Measurements from ENCODE around the gene FES. TPM values are rescaled to one million over a fixed set of nuclear protein-coding genes. Genes with fewer than 3 reads are reported as not detected.

FES gene
- polyA plus RNA-seq, 3 donors = 140 to 260 (median 157) TPM

GRCh38 chr15:90840157-90840855, 44.0 kb upstream of the FES start:
- Histone ChIP-seq H3K4me1 (ENCODE audit: control insufficient read depth in 1 of 2, insufficient read depth in 2 of 2, low read length in 2 of 2) (peaks cover 74 to 91% of the 10 kb centered on the region in 2 donors), H3K4me2 (replicated peaks; ENCODE audit: extremely low read depth, low read length, poor library complexity, severe bottlenecking) (peak overlapping the region; percentile 75)
- H3K27me3 Mint-ChIP-seq (ENCODE audit: low read depth in 3 of 3) = peaks cover 1 to 5% (median 3%) of the 10 kb centered on the region in 3 donors

GRCh38 chr15:90840954-90841353, 43.4 kb upstream of the FES start:
- Histone ChIP-seq H3K79me2 (ENCODE audit: insufficient read depth, low read length) (peaks cover 46% of the 10 kb centered on the region), H3K27me3 (ENCODE audit: control insufficient read depth in 2 of 2, insufficient read depth in 2 of 2, low read length in 2 of 2) (no peaks in the 10 kb centered on the region), H3K4me1 (ENCODE audit: control insufficient read depth in 1 of 2, insufficient read depth in 2 of 2, low read length in 2 of 2) (peaks cover 73 to 91% of the 10 kb centered on the region in 2 donors), H3K36me3 (replicated peaks in 1 of 2; ENCODE audit: control insufficient read depth in 1 of 2, insufficient read depth in 2 of 2, low read length in 2 of 2) (peaks cover 0 to 6% of the 10 kb centered on the region in 2 donors), H3K4me2 (replicated peaks; ENCODE audit: extremely low read depth, low read length, poor library complexity, severe bottlenecking) (peak overlapping the region; percentile 75), H2AFZ (ENCODE audit: insufficient read depth, low read depth, low read length, poor library complexity, severe bottlenecking) (no peak overlapping the region), H3K9me3 (replicated peaks in 1 of 2; ENCODE audit: control insufficient read depth in 1 of 2, insufficient read depth in 1 of 2, low read length in 2 of 2) (no peaks in the 10 kb centered on the region), H4K20me1 (ENCODE audit: insufficient read depth, low read length) (no peaks in the 10 kb centered on the region), H3K4me3 (replicated peaks in 1 of 3; ENCODE audit: low read depth in 2 of 3, low read length in 3 of 3) (peak overlapping the region in 1 of 3 experiments; percentile 69), H3K9ac (ENCODE audit: insufficient read depth, low read length, poor library complexity, severe bottlenecking) (no peak overlapping the region), H3K27ac (ENCODE audit: low read depth in 1 of 2, low read length in 2 of 2) (no peak overlapping the region)
- no peak overlapping the region for H3K4me3 Mint-ChIP-seq
- TF ChIP-seq CTCF (IDR thresholded peaks at IDR 0.05) = no peak
- intact Hi-C loops (cut with micrococcal nuclease) = no loop called here
- peaks cover 1 to 5% (median 3%) of the 10 kb centered on the region in 3 donors for H3K27me3 Mint-ChIP-seq (ENCODE audit: low read depth in 3 of 3)
- H3K9me3 Mint-ChIP-seq = no peaks in the 10 kb centered on the region
- H3K4me1 Mint-ChIP-seq = peaks cover 83% of the 10 kb centered on the region
- peaks cover 18 to 36% of the 10 kb centered on the region in 2 donors for H3K36me3 Mint-ChIP-seq
- H3K27ac Mint-ChIP-seq = no peak overlapping the region
- 95% methylated on average over 4 of the region's 8 CpGs for WGBS (ENCODE audit: insufficient coverage)
- DNase-seq = no peak

More at GRCh38 chr15:90840157-90840855, 44.0 kb upstream of the FES start:
- H3K9me3 ChIP-seq (replicated peaks in 1 of 2; ENCODE audit: control insufficient read depth in 1 of 2, insufficient read depth in 1 of 2, low read length in 2 of 2) = no peaks in the 10 kb centered on the region
- H3K36me3 ChIP-seq (replicated peaks in 1 of 2; ENCODE audit: control insufficient read depth in 1 of 2, insufficient read depth in 2 of 2, low read length in 2 of 2) = peaks cover 0 to 6% of the 10 kb centered on the region in 2 donors
- intact Hi-C loops (cut with micrococcal nuclease) = no loop called here
- DNase-seq = peak in 1 of 3 donors; percentile 12
- H2AFZ ChIP-seq (ENCODE audit: insufficient read depth, low read depth, low read length, poor library complexity, severe bottlenecking) = peak overlapping the region; percentile 78
- H3K36me3 Mint-ChIP-seq = peaks cover 18 to 34% of the 10 kb centered on the region in 2 donors
- WGBS (ENCODE audit: insufficient coverage) = 67% methylated on average over 11 of the region's 18 CpGs
- H3K27ac Mint-ChIP-seq = peak overlapping the region; percentile 88 to 97 (median 93)
- H3K27me3 ChIP-seq (ENCODE audit: control insufficient read depth in 2 of 2, insufficient read depth in 2 of 2, low read length in 2 of 2) = no peaks in the 10 kb centered on the region
- TF ChIP-seq CTCF (IDR thresholded peaks at IDR 0.05) = no peak
- H4K20me1 ChIP-seq (ENCODE audit: insufficient read depth, low read length) = no peaks in the 10 kb centered on the region
- peak overlapping the region; percentile 30 to 69 (median 32) for H3K4me3 ChIP-seq (replicated peaks in 1 of 3; ENCODE audit: low read depth in 2 of 3, low read length in 3 of 3)
- peaks cover 40% of the 10 kb centered on the region for H3K79me2 ChIP-seq (ENCODE audit: insufficient read depth, low read length)
- H3K4me3 Mint-ChIP-seq = peak overlapping the region; percentile 75 to 91
- H3K4me1 Mint-ChIP-seq = peaks cover 83% of the 10 kb centered on the region
- peak overlapping the region; percentile 75 for H3K9ac ChIP-seq (ENCODE audit: insufficient read depth, low read length, poor library complexity, severe bottlenecking)
- peak overlapping the region; percentile 85 to 88 for H3K27ac ChIP-seq (ENCODE audit: low read depth in 1 of 2, low read length in 2 of 2)
- H3K9me3 Mint-ChIP-seq = no peaks in the 10 kb centered on the region
